Heart right ventricle (tissue), 16 donors: Measurements from ENCODE around the gene PKN3. TPM values are rescaled to one million over a fixed set of nuclear protein-coding genes. Genes with fewer than 3 reads are reported as not detected.

ENCODE experiments used
- ATAC-seq, 8 donors: fragments of 200-7000 bp; cut with Tn5 transposase; one replicate each; pipeline ENCODE4 v1.9.1; 2020; ENCODE audit warnings: mild to moderate bottlenecking in 8 of 8, moderate library complexity in 8 of 8, moderate number of reproducible peaks in 1 of 8
- DNase-seq, 2 donors: peaks; one replicate each; pipeline ENCODE4 v3.0.0-alpha.2; 2020
- H3K27ac ChIP-seq, 10 donors: fragments of 200-600 bp; sonication (generic) in 2 of 10; one replicate each; pipeline versions ENCODE4 v1.5.0 to v1.8.0; 2020 to 2022; ENCODE audit warnings: mild to moderate bottlenecking in 3 of 10
- H3K27me3 ChIP-seq, 7 donors: fragments of 200-600 bp; one replicate each; pipeline ENCODE4 v1.8.0; 2021 to 2022; ENCODE audit warnings: mild to moderate bottlenecking in 2 of 7
- H3K36me3 ChIP-seq, 9 donors: fragments of 200-600 bp; sonication (generic) in 1 of 9; one replicate each; pipeline versions ENCODE4 v1.5.0 to v1.8.0; 2020 to 2022; ENCODE audit warnings: mild to moderate bottlenecking in 2 of 9
- H3K4me1 ChIP-seq, 9 donors: fragments of 200-600 bp; sonication (generic) in 1 of 9; one replicate each; pipeline versions ENCODE4 v1.5.0 to v1.8.0; 2020 to 2022; ENCODE audit warnings: mild to moderate bottlenecking in 4 of 9
- H3K4me3 ChIP-seq, 10 donors: fragments of 200-600 bp; sonication (generic) in 2 of 10; one replicate each; pipeline versions ENCODE4 v1.5.0 to v1.8.0; 2020 to 2022; ENCODE audit warnings: mild to moderate bottlenecking in 7 of 10, moderate library complexity in 2 of 10
- H3K9me3 ChIP-seq, 11 donors: fragments of 200-600 bp in 10 of 11; sonication (generic) in 2 of 11; one replicate each; pipeline versions ENCODE4 v1.5.0 to v1.8.0; 2013 to 2022; ENCODE audit warnings: mild to moderate bottlenecking in 2 of 11, control low read depth in 1 of 11, moderate library complexity in 1 of 11
- CTCF ChIP-seq, 9 donors: fragments of 200-600 bp; sonication (generic) in 2 of 9; IDR thresholded peaks; one replicate each; pipeline versions ENCODE4 v1.5.0 to v1.8.0; 2021 to 2022; ENCODE audit warnings: antibody characterized with exemption in 9 of 9, mild to moderate bottlenecking in 5 of 9, moderate library complexity in 1 of 9
- WGBS, 2 donors: extraction: QIAGEN DNeasy Blood & Tissue Kit; methylation state at CpG; one replicate each; pipeline ENCODE4 v1.1.7; 2013; ENCODE audit warnings: inconsistent platforms in 1 of 2; 5-methylcytosine and 5-hydroxymethylcytosine counted together
- intact Hi-C, 10 donors: fragments of 100-400 bp; cut with DNase I; formaldehyde crosslinking; loops; one replicate each; pipeline versions ENCODE4 v1.11.1 to v1.14.2; 2022
- polyA plus RNA-seq, 2 donors: library from polyadenylated mRNA; stranded (reverse); fragments of 200-250 nt; gene quantifications; one replicate each; pipeline ENCODE4 v1.2.3, GENCODE V29; 2013
- total RNA-seq, 10 donors: library from RNA; stranded (reverse); fragmentation: NEBNext Ultra II Directional in 3 of 10; extraction: Animal tissue kit (Norgen Biotek cat#: 25700) in 3 of 10; gene quantifications; one replicate each; pipeline versions ENCODE4 v1.2.1 to v1.2.4, GENCODE V29; 2021 to 2023
- donor health status: Arrhythmogenic right ventricular cardiomyopathy.
- donor health status: ischemic (EF 13 %, LVEDD 7.1; RV severe dilation, severe dysfunction).
- donor health status: healthy with polysubstance abuse.
- donor health status: DM: no; HTN: yes; CAD: no.
- donor health status: DM: no; HTN: no; CAD: no.
- donor health status: ischemic (EF 25% LVEDD 6.9; RV normal size, moderate dysfunction).
- donor health status: ischemic (EF 25% LVEDD 5.7; RV mildly dilated, moderate dysfunction).
- donor health status: healthy.
- donor health status: DM: yes; HTN: yes; CAD: no.
- donor health status: Ischemic cardiomyopathy.
- donor health status: ischemic (EF 35%, LVEDD 5.7; RV mildly dilated, moderate dysfunction).
- donor health status: nonischemic (EF 11% LVEDD 7.7; RV severe dilation, severe dysfunction).
- donor health status: DM: yes; HTN: yes; CAD: no.
- donor health status: PGD.
- donor health status: ischemic (EF 29% LVEDD 5.4; RV normal size, mild dysfunction).
- donor health status: nonischemic (EF 23%, LVEDD 6.1; RV moderate dilation, normal function).

PKN3 gene
- total and polyA plus RNA-seq, 12 donors = 3.7 to 12.7 (median 5.2) TPM

DNA sequence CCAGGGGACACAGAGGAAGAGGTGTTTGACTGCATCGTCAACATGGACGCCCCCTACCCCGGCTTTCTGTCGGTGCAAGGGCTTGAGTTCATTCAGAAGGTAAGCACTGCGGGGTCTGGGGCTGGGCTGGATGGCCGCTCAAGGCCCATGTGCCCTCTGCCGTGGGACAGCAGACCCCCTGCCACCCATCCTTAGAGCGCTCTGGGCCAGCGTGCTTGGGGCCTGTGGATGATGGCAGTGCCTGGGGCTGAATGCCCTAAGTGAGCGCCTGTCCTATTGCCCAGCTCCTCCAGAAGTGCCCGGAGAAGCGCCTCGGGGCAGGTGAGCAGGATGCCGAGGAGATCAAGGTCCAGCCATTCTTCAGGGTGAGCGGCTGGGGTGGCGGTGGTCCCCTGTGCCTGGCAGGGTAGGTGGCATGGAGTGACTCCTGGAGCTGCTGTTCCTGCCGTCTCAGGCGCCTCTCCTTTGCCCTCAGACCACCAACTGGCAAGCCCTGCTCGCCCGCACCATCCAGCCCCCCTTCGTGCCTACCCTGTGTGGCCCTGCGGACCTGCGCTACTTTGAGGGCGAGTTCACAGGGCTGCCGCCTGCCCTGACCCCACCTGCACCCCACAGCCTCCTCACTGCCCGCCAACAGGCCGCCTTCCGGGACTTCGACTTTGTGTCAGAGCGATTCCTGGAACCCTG, 17.8 kb downstream of the PKN3 start:
- H3K4me3 ChIP-seq = no peak overlapping the region
- WGBS, 2 donors = 90 to 94% methylated on average over 30 of the region's 30 CpGs
- no peaks in the 10 kb centered on the region for H3K27me3 ChIP-seq
- no peaks in the 10 kb centered on the region for H3K9me3 ChIP-seq
- no peak overlapping the region for H3K27ac ChIP-seq
- peaks cover 0 to 21% (median 8%) of the 10 kb centered on the region in 9 donors for H3K4me1 ChIP-seq
- H3K36me3 ChIP-seq = peaks cover 0 to 40% (median 0%) of the 10 kb centered on the region in 9 donors
- no peak for ATAC-seq
- TF ChIP-seq CTCF (IDR thresholded peaks at IDR 0.05) = no peak
- intact Hi-C loops = no loop called here
- DNase-seq = no peak

- no peak overlapping the region for H3K4me3 ChIP-seq
- ATAC-seq = no peak
- intact Hi-C loops = no loop called here
- no peak for TF ChIP-seq CTCF (IDR thresholded peaks at IDR 0.05)
- WGBS, 2 donors = 92 to 95% methylated on average over 22 of the region's 22 CpGs
- H3K27ac ChIP-seq = no peak overlapping the region
- H3K4me1 ChIP-seq = peaks cover 0 to 25% (median 9%) of the 10 kb centered on the region in 9 donors
- peaks cover 0 to 34% (median 0%) of the 10 kb centered on the region in 9 donors for H3K36me3 ChIP-seq
- DNase-seq = no peak
- H3K27me3 ChIP-seq = no peaks in the 10 kb centered on the region
- no peaks in the 10 kb centered on the region for H3K9me3 ChIP-seq
These were observed 18.7 kb downstream of the PKN3 start for GRCh38 chr9:128720841-128721486.

- H3K27ac ChIP-seq = no peak overlapping the region
- H3K9me3 ChIP-seq = no peaks in the 10 kb centered on the region
- H3K4me1 ChIP-seq = peaks cover 0 to 25% (median 9%) of the 10 kb centered on the region in 9 donors
- 89 to 94% methylated on average over 18 of the region's 18 CpGs for WGBS, 2 donors
- ATAC-seq (no peak), DNase-seq (no peak)
- intact Hi-C loops = loop anchor here in 1 of 10 donors (2.0 kb wide), 1 partner anchor 15 kb away; no protein-coding TSS in a partner anchor
- H3K36me3 ChIP-seq = peaks cover 0 to 30% (median 0%) of the 10 kb centered on the region in 9 donors
- no peaks in the 10 kb centered on the region for H3K27me3 ChIP-seq
- TF ChIP-seq CTCF (IDR thresholded peaks at IDR 0.05) = no peak
- H3K4me3 ChIP-seq = no peak overlapping the region
These were observed 19.2 kb downstream of the PKN3 start for GRCh38 chr9:128721487-128722010.
